Forelimb muscle (tissue), 1 donor: ENCODE results near the gene SLC1A2. TPM values are rescaled to one million over a fixed set of nuclear protein-coding genes. Genes with fewer than 3 reads are reported as not detected.
"Not testable (repeated sequence)": the region's sequence is repeated elsewhere in the genome, so short reads cannot be mapped to it uniquely, and the experiment has no call there.

Experiments used
- DNase-seq: peaks from one replicate; pipeline ENCODE4 v3.0.0-alpha.2; 2013; ENCODE audit warnings: low read depth
- polyA plus RNA-seq: library from polyadenylated mRNA; unstranded; fragments of 120-200 nt; gene quantifications from one replicate; pipeline ENCODE4 v1.2.1, GENCODE V29; 2013; ENCODE audit not compliant: insufficient read length

Gene SLC1A2
- polyA plus RNA-seq, 1 donor, result 0.99 TPM

DNA sequence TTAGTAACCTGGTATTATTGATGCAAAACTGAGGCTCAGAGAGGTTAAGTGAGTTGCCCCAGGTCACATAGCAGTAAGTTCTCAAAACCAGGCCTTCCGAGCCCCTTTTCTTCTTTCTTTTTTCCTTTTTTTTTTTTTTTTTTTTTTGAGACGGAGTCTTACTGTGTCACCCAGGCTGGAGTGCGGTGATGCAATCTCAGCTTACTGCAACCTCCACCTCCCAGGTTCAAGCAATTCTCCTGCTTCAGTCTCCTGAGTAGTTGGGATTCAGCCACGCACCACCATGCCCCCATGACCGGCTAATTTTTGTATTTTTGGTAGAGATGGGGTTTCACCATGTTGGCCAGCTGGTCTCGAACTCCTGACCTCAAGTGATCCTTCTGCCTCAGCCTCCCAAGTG lies 192.6 kb downstream of the SLC1A2 start:
- not testable (repeated sequence) for DNase-seq

DNA sequence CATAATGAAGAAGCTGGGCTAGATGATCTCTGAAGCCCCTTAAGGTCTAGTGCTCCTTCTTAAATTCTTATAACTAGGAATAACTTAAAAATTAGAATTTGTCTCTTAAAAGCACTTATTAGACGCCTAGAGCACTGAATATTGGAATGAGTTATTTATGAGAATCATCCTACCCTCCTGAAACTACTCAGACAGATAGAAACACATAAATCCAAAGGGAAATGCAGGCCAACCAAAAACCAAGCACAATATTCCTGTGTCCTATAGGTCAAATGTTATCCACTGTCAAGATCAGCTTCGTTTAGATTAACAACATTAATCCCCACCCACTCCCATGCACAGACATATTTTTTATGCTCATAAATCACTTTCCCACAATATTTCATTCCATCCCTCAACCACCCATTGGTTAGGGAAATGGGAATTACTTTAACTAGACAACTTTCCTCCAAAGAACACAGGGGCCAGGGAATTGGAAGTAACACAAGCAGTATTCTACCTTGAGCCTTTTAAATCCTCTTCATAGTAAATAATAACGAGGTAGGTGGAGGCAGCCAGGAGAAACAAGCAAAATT lies 193.3 kb downstream of the SLC1A2 start:
- DNase-seq, result no peak

DNA sequence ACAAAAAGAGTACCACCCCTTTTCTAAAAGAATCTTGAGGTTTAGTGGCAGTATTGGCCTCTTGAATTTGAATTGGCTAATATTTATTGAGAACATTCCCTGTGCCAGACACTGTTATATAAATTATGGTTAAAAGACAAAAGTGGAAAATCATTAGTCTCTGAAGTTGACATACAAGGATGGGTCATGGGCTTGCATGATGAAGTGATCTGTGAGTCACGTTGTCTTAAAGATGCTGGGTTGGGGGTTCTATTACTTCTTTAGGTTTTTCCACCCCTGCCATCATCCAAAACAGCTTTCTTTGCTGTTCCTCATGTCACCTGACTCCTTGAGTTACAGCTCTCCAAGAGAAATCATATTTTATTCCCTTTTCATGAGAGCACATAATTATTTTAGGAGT lies 195.4 kb downstream of the SLC1A2 start:
- DNase-seq, result no peak

DNA sequence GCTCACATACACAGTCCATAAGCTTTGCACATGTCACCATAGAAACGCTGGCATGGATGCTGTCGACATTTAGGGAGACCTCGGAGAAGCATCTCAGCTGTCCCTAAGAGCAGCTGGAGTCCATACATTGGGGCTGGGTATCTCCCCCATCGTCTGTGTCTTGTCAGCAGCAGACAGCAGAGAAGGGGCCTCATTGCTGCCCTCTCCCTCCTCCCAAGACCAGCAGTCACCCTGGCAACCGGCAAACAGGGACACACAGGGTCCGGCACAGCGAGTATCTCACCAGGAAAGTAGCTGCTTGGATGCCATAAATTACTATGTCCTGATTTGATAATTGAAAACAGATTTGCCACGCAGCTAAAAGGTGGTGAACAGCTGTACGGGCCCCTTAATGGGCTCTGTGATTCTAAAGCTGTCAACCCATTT lies 196.0 kb downstream of the SLC1A2 start:
- peak; percentile 62 for DNase-seq

DNA sequence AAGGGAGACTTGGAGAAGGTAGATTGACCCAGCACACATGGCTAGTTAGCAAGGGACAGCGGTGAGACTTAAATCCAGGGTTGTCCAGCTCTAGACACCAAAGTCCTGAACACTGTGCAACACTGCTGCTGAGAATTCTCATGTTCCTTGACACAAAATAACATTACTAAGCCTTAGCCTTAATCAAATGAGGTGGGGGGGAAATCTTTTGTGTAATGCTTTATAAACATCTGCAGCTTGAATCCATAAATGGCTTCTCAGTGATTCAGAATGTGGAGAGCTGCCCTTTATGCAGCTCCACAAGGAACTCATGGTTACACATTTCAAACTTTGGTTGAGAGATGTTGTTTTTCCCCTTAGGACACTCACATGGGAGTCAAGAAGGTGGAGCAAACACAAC lies 200.4 kb downstream of the SLC1A2 start:
- DNase-seq, result no peak

DNA sequence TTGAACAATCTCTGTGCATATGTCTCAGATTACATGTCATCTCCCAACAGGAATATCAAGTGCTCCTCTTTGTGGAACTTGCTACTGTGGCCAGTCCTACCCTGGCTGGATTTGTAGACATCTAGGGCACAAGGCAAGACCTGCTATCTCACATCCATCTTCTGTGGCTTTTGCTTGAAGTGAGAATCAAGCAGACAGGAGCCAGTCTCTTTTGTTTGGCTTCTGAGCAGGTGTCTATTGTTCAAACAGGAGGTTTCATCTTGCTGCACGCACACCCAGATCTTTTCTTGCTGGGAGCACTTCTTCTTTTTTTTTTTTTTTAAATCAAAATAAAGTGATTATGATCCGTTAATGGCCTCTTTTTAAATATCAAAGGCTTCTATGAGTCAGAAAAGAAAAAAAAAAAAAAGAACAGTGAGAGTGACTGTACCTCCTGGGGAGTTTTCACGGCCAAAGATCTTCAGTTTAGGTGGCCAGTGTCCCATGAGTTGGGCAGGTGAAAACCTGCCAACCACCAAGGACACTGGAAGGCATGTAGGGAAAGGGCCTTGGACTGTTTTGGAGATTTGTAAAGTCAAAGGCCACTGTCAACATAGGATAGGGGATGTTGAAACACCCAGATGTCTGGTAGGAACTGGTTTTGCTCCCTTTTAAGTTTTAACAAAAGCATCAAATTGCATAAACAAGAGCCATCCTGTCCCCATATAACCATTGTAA lies 202.2 kb downstream of the SLC1A2 start:
- no peak for DNase-seq

DNA sequence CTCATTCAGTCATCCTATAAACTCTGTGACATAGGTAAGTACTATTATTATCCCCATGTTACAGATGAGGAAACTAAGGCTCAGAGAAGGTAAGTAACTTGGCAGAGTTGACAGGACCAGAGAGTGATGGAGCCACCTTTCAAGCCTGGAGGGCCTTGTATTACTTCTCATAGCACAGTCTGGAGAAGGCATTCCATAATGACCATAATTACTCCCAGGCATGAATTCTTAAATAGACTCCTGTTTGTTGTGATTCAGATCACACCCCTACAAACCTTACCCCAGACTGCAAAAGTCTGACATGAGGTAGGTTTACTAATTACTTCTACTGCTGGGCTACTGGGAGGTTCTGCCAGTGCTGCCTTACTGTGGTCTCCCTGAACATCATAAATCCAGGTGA lies 203.4 kb downstream of the SLC1A2 start:
- no peak for DNase-seq

DNA sequence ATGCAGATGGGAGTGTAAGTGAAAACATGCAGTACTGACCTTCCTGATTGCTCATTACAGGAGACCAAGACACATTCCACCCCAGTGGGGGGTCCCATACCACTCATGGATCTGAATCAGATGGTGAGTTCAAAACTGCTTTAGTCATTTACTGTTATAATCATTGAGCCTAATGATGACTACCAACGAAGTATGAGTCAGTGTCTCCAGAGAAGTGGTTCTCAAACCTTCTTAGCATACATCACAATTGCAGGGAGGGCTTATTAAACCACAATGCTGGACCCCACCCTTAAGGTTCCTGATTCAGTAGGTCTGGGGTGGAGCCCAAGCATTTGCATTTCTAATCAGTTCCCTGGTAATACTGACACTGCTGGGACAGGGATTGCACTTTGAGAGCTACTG lies 204.6 kb downstream of the SLC1A2 start:
- no peak for DNase-seq

DNA sequence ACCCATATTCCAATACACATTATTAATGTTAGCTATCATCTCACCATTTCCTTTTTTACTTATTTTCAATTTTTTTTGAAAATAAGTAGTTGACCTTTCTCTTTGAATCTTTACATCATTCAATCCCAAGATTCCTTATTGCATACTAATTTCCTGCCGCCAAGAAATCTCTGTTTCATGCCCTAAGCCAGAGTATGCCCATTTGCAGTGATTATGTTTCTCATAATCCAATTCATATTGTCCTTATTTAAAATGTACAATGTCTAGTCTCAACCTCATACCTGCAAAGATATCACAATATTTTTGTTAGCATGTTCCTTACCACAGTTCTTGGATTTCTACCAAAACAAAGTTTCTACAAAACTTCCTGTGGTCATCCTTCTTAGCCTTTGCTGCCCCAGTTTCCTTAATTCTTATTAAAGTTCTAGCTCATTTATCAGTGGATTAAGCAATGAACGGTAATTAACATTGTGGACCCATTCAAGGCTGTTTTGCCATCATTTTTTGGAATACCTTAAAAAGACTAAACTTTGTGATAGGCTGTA lies 205.1 kb downstream of the SLC1A2 start:
- no peak for DNase-seq

DNA sequence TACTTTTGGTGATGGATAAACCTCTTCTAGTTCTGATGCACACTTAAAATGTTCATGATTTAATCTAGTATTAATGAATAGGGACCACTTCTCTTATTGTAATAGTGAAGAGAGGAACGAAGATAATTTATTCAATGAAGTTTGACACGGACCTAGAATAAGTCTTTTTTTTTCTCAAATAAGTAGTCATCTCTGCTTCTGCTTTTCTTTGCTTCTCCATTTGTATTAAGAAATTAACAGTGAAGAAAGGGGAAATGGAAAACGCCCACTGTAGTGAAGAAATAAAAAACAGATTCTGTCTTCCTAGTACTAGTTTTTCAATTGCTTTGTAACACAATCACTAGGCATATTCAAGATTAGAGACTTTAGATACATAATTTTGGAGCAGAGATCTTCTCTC lies 207.4 kb downstream of the SLC1A2 start:
- no peak for DNase-seq

DNA sequence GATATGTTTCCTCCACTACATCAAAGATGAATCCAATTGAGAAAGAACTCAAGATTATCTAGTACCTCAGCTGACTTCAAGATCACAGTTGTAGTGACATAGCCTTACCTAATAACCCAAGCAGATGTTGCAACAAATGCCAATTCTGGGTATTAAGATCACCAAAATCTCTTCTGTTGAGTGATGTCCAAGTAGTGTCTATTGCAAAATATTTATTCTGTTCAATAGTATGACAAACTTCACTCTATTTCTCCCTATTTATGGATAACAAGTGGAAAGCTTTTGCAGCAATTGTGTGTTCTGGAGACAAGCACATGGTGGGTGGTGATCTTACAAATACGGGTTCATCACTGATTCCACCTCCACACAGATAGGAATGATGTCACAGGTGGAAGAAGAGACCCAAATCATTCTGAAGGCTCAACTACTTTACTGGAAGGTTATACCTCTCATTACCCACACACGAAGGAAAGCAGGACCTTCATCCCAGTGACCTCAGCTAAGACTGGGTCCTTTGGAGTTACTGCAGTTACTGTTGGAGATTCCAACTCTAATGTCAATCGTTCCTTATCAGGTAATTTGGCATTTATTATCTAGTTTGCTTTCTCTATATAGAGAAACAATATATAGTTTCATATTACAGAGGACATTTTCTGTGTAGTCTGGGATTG lies 208.3 kb downstream of the SLC1A2 start:
- no peak for DNase-seq

DNA sequence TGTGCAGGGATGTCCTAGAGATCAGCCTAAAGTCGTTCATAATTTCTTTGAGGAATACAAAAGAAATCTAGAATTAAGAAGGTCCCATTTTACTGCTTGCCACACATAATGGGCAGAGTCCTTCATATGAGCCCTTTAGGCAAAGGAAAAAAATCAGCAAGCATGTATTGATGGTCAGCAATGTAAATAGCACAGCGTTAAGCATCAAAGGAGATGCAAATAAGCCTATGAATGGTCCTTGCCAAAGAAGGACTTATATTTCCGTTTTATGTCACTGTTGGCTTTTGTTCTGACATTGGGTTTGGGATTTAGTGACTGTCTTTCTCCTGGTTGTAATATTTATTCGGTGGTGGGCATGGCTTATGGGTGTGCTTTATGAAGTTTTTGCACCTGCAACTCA lies 210.6 kb downstream of the SLC1A2 start:
- no peak for DNase-seq

DNA sequence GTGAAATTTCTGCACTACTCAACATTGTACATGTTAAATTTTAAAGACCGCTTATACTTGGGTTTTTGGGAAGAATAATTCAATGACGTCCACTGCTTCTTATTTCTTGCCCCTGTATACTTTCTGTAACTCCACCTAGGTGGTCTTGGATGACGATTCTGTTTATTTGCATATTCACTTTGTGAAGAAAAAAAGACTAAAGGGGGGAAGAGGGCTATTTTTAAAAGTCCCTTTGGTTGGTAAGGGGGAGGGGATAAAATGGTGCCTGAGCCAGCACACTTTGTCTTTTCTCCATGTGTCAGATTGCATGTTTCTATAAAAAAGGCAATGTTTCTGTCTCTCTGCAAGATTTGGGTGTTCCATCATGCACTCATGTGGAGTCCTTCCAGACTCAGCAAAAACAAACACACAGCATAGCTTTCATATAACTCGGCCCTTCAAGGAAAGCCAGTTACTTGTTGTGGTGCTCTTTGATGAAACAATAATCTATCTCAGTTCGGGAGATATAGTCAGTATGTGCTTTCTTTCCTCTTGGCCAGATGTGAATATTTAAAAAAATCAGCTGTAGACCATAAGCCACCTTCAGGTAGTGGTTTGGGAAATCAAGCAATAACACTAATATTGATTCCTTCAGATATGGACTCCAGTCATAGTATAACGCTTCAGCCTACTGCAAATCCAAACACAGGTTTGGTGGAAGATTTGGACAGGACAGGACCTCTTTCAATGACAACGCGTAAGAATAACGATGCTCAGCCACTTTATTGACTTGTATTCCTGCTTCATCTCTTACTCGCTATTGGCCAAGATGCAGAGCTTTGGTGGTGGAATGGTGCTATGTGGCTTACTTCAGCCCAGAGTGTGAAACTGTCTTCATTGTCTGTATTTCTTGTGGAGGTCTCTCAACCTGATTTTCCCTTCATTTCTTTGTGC lies 211.6 kb downstream of the SLC1A2 start:
- no peak for DNase-seq

DNA sequence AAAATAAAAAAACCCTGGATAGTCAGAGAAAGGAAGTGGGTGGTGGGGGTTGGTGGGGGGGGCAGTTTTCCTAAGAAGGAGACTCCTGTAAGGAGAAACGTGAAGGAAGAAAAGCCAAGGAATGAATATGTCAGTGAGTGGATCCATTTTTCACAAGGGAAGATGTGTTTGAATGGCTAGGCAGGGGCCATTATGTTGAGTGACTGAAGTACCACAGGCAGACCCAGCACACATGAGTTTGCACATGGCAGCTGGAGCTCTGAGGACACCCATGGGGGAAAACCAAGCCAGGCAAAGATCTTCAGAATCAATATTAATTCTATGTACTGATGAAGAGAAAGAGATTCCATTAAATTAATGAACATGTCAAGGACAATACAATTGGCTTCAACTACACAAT lies 212.7 kb downstream of the SLC1A2 start:
- no peak for DNase-seq

DNA sequence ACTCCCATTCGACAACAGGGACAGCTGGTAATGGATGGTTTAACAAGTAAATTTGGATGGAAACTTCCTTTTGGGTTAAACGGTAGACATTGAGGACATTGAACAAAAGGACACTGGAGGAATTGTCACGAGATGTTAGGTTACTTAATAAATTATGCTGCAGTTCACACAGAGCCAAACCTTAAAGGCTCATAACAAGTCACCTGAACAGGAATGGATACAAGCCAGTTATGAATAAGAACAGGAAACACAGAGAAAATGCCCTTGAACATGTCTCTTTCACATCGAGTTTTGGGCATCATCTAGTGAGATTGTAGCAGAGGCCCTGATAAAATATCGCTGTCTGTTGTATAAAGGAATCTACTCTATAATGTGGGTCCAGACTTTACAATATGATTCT lies 214.7 kb downstream of the SLC1A2 start:
- no peak for DNase-seq

Other genes starting within 250 kb of the SLC1A2 start
- gene PAMR1, start 106.1 kb upstream of the SLC1A2 start, polyA plus RNA-seq, result 12.1 TPM
- gene FJX1, start 198.9 kb upstream of the SLC1A2 start, polyA plus RNA-seq, result 6.0 TPM
- 37.7 TPM for gene TRIM44, start 243.2 kb upstream of the SLC1A2 start, polyA plus RNA-seq